Panc1 (cell line): ENCODE data around the gene LRRC74B. TPM values are rescaled to one million over a fixed set of nuclear protein-coding genes. Genes with fewer than 3 reads are reported as not detected.

Source experiments
- ATAC-seq: fragments of 200-7000 bp; cut with Tn5 transposase; 2 replicates; pipeline ENCODE4 v1.9.1; 2020; ENCODE audit warnings: mild to moderate bottlenecking, moderate library complexity
- BruUV-seq: library from RNA; stranded (reverse); fragments of 400-500 nt; replicated peaks from 2 replicates; lab custom pipeline; 2021; lab: Mats Ljungman, UMichigan
- CTCF ChIA-PET: fragments of 300-600 bp; sonication (Branson Sonifier 250); formaldehyde crosslinking; loops from one replicate; lab custom pipeline; 2022; ENCODE audit warnings: antibody characterized with exemption; lab: Charles Lee
- POLR2A ChIA-PET: fragments of 300-600 bp; sonication (Branson Sonifier 250); formaldehyde crosslinking; loops from one replicate; lab custom pipeline; 2022; ENCODE audit warnings: antibody characterized with exemption; lab: Charles Lee
- DNase-seq: peaks from one replicate; pipeline ENCODE4 v3.0.0-alpha.2; 2010; ENCODE audit warnings: low read depth, low spot score
- H3K27ac ChIP-seq: 2 replicates; pipeline ENCODE4 v1.5.1; 2011; ENCODE audit warnings: mild to moderate bottlenecking, low read length, inconsistent platforms
- H3K27me3 ChIP-seq: fragments of 200-500 bp; sonication (Bioruptor generic); 2 replicates; pipeline ENCODE4 v1.6.0; 2014; ENCODE audit warnings: low read length, inconsistent platforms; ENCODE audit not compliant: control insufficient read depth, insufficient read depth
- H3K36me3 ChIP-seq: fragments of 200-500 bp; sonication (Bioruptor generic); 2 replicates; pipeline ENCODE4 v1.5.1; 2014; ENCODE audit warnings: inconsistent platforms, mild to moderate bottlenecking, low read length, moderate library complexity; ENCODE audit not compliant: control insufficient read depth, insufficient read depth
- H3K4me1 ChIP-seq: 2 replicates; pipeline ENCODE4 v1.5.1; 2011; ENCODE audit warnings: inconsistent platforms, mild to moderate bottlenecking, low read length, moderate library complexity; ENCODE audit not compliant: control insufficient read depth, insufficient read depth
- H3K4me3 ChIP-seq, 2 experiments: 2 replicates each; pipeline ENCODE4 v1.5.1; 2011 to 2012; ENCODE audit warnings: low read depth in 2 of 2, low read length in 2 of 2, mild to moderate bottlenecking in 2 of 2, inconsistent platforms in 1 of 2, moderate library complexity in 1 of 2
- H3K9me3 ChIP-seq: fragments of 200-500 bp; sonication (Bioruptor generic); 2 replicates; pipeline ENCODE4 v1.5.1; 2014; ENCODE audit warnings: low read depth, mild to moderate bottlenecking, inconsistent platforms, low read length, moderate library complexity; ENCODE audit not compliant: control insufficient read depth, insufficient read depth
- CTCF ChIP-seq: fragments of 450-650 bp; IDR thresholded peaks from 2 replicates; pipeline ENCODE4 v1.5.1; 2017; ENCODE audit warnings: mild to moderate bottlenecking
- POLR2AphosphoS5 ChIP-seq: IDR thresholded peaks from 2 replicates; pipeline ENCODE4 v1.6.1; 2012; ENCODE audit warnings: mild to moderate bottlenecking, low read depth, low read length, moderate library complexity
- SIN3A ChIP-seq: IDR thresholded peaks from 2 replicates; pipeline ENCODE4 v1.6.1; 2012; ENCODE audit warnings: low read depth, mild to moderate bottlenecking, low read length, moderate library complexity, borderline replicate concordance; ENCODE audit not compliant: insufficient read depth
- TCF7L2 ChIP-seq: IDR thresholded peaks from 2 replicates; pipeline ENCODE4 v1.6.1; 2011; ENCODE audit warnings: mild to moderate bottlenecking, low read depth, low read length, inconsistent platforms
- in situ Hi-C: cut with HindIII; loops from 2 replicates; pipeline ENCODE4 v1.10.0; 2016; ENCODE audit warnings: low sequenced_read_pairs, low pct_unique_long_range_greater_than_20kb
- intact Hi-C: fragments of 100-400 bp; cut with micrococcal nuclease; formaldehyde crosslinking; loops from one replicate; pipeline ENCODE4 v1.10.0; 2022; ENCODE audit not compliant: unreplicated experiment
- total RNA-seq: library from RNA; stranded (reverse); gene quantifications from one replicate; pipeline ENCODE4 v1.2.1, GENCODE V29; 2021; ENCODE audit not compliant: unreplicated experiment
- TF ChIP-seq, protein P1 (sequence below), 2 experiments: IDR thresholded peaks; 2 replicates each; pipeline ENCODE4 v1.6.1; 2011 to 2012; ENCODE audit warnings: low read depth in 2 of 2, control low read depth in 1 of 2, low read length in 1 of 2, mild to moderate bottlenecking in 1 of 2, moderate library complexity in 1 of 2; ENCODE audit not compliant: insufficient read depth in 1 of 2

LRRC74B gene
- total RNA-seq, 1 experiment from 2014 or later: not detected

- in situ Hi-C loops: no loop called here
- Histone ChIP-seq H3K36me3 (no peaks in the 10 kb centered on the region), H3K4me1 (no peaks in the 10 kb centered on the region; the same call in 1 of the 2 replicates), H3K9me3 (no peaks in the 10 kb centered on the region), H3K27ac (no peak overlapping the region), H3K4me3 (no peak overlapping the region), H3K27me3 (no peaks in the 10 kb centered on the region)
- TF ChIP-seq SIN3A (no peak), POLR2AphosphoS5 (no peak), CTCF (no peak), TCF7L2 (no peak)
- TF ChIP-seq, protein P1, sequence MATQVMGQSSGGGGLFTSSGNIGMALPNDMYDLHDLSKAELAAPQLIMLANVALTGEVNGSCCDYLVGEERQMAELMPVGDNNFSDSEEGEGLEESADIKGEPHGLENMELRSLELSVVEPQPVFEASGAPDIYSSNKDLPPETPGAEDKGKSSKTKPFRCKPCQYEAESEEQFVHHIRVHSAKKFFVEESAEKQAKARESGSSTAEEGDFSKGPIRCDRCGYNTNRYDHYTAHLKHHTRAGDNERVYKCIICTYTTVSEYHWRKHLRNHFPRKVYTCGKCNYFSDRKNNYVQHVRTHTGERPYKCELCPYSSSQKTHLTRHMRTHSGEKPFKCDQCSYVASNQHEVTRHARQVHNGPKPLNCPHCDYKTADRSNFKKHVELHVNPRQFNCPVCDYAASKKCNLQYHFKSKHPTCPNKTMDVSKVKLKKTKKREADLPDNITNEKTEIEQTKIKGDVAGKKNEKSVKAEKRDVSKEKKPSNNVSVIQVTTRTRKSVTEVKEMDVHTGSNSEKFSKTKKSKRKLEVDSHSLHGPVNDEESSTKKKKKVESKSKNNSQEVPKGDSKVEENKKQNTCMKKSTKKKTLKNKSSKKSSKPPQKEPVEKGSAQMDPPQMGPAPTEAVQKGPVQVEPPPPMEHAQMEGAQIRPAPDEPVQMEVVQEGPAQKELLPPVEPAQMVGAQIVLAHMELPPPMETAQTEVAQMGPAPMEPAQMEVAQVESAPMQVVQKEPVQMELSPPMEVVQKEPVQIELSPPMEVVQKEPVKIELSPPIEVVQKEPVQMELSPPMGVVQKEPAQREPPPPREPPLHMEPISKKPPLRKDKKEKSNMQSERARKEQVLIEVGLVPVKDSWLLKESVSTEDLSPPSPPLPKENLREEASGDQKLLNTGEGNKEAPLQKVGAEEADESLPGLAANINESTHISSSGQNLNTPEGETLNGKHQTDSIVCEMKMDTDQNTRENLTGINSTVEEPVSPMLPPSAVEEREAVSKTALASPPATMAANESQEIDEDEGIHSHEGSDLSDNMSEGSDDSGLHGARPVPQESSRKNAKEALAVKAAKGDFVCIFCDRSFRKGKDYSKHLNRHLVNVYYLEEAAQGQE (IDR thresholded peaks at IDR 0.05; ENCODE audit: insufficient read depth in 1 of 2, low read depth in 2 of 2, low read length in 1 of 2): no peak
- POLR2A ChIA-PET: no interaction called here
- ATAC-seq (no peak), DNase-seq (no peak)
- intact Hi-C loops: no loop called here
- CTCF ChIA-PET: no interaction called here
- BruUV-seq: no TSS peak
Observed at GRCh38 chr22:21106000-21106399, 60.3 kb downstream of the LRRC74B start.

GRCh38 chr22:21108379-21109115, 62.8 kb downstream of the LRRC74B start:
- BruUV-seq: no TSS peak
- CTCF ChIA-PET: no interaction called here
- no peak for DNase-seq
- H3K4me3 ChIP-seq: no peak overlapping the region
- H3K27me3 ChIP-seq: no peaks in the 10 kb centered on the region
- no peak for ATAC-seq
- no peaks in the 10 kb centered on the region; the same call in 1 of the 2 replicates for H3K4me1 ChIP-seq
- no peaks in the 10 kb centered on the region for H3K36me3 ChIP-seq
- no peak for TF ChIP-seq CTCF
- TF ChIP-seq SIN3A: no peak
- TF ChIP-seq, protein P1 (IDR thresholded peaks at IDR 0.05; ENCODE audit: insufficient read depth in 1 of 2, low read depth in 2 of 2, low read length in 1 of 2): no peak
- no peak for TF ChIP-seq TCF7L2
- TF ChIP-seq POLR2AphosphoS5: no peak
- H3K9me3 ChIP-seq: no peaks in the 10 kb centered on the region
- no peak overlapping the region for H3K27ac ChIP-seq
- in situ Hi-C loops: no loop called here
- POLR2A ChIA-PET: no interaction called here
- intact Hi-C loops: no loop called here
